GM18868 (cell line): ENCODE data around the gene RAB11FIP2.

Source experiments
- ATAC-seq: cut with Tn5 transposase; IDR thresholded peaks from one replicate; pipeline ENCODE4 v1.9.1; 2021; ENCODE audit warnings: mild to moderate bottlenecking, moderate library complexity; ENCODE audit not compliant: unreplicated experiment

Gene RAB11FIP2

GRCh38 chr10:118035354-118036005, 11.3 kb downstream of the RAB11FIP2 start:
- ATAC-seq, result no peak

GRCh38 chr10:118034791-118035261, 11.9 kb downstream of the RAB11FIP2 start:
- no peak for ATAC-seq

GRCh38 chr10:118033905-118034304, 12.8 kb downstream of the RAB11FIP2 start:
- no peak for ATAC-seq

GRCh38 chr10:118032564-118032963, 14.2 kb downstream of the RAB11FIP2 start:
- no peak for ATAC-seq

- ATAC-seq, result no peak
These were observed 15.2 kb downstream of the RAB11FIP2 start for GRCh38 chr10:118031351-118032075.

- ATAC-seq, result peak; percentile 98
These were observed 18.1 kb downstream of the RAB11FIP2 start for GRCh38 chr10:118028619-118029018.

- ATAC-seq, result no peak
These were observed 19.3 kb downstream of the RAB11FIP2 start for GRCh38 chr10:118027397-118027796.

- ATAC-seq, result no peak
These were observed 19.8 kb downstream of the RAB11FIP2 start for GRCh38 chr10:118026936-118027335.

GRCh38 chr10:118020365-118020764, 26.4 kb downstream of the RAB11FIP2 start:
- ATAC-seq, result no peak

GRCh38 chr10:118017850-118018249, 28.9 kb downstream of the RAB11FIP2 start:
- no peak for ATAC-seq

- no peak for ATAC-seq
These were observed 29.5 kb downstream of the RAB11FIP2 start for GRCh38 chr10:118017071-118017740.

- ATAC-seq, result no peak
These were observed 33.7 kb downstream of the RAB11FIP2 start for GRCh38 chr10:118012952-118013525.

- no peak for ATAC-seq
These were observed 39.0 kb downstream of the RAB11FIP2 start for GRCh38 chr10:118007773-118008172.

- no peak for ATAC-seq
These were observed 43.6 kb downstream of the RAB11FIP2 start for GRCh38 chr10:118003126-118003525.

- no peak for ATAC-seq
These were observed 44.2 kb downstream of the RAB11FIP2 start for GRCh38 chr10:118002581-118002980.

GRCh38 chr10:117997673-117998072, 49.1 kb downstream of the RAB11FIP2 start:
- no peak for ATAC-seq

- no peak for ATAC-seq
These were observed 50.0 kb downstream of the RAB11FIP2 start for GRCh38 chr10:117996709-117997108.

GRCh38 chr10:117994771-117995170, 52.0 kb downstream of the RAB11FIP2 start:
- ATAC-seq, result no peak

- no peak for ATAC-seq
These were observed 53.6 kb downstream of the RAB11FIP2 start for GRCh38 chr10:117993166-117993565.

- ATAC-seq, result no peak
These were observed 55.0 kb downstream of the RAB11FIP2 start for GRCh38 chr10:117991701-117992100.

GRCh38 chr10:117989962-117990361, 56.8 kb downstream of the RAB11FIP2 start:
- ATAC-seq, result no peak
